IPS DF 6.9 (cell line): ENCODE data around the gene VEGFB.

Experiments used
- DNase-seq: peaks from one replicate; pipeline ENCODE4 v3.0.0-alpha.2; 2013; ENCODE audit warnings: low read depth, low spot score
- H3K27ac ChIP-seq: one replicate; pipeline ENCODE4 v1.5.1; 2013; ENCODE audit warnings: low read length, control low read depth
- H3K27me3 ChIP-seq: 2 replicates; pipeline ENCODE4 v1.6.1; 2013; ENCODE audit warnings: mild to moderate bottlenecking, low read length; ENCODE audit not compliant: control insufficient read depth, insufficient read depth
- H3K36me3 ChIP-seq: 2 replicates; pipeline ENCODE4 v1.6.1; 2013; ENCODE audit warnings: low read length; ENCODE audit not compliant: control insufficient read depth, insufficient read depth
- H3K4me1 ChIP-seq: 2 replicates; pipeline ENCODE4 v1.6.1; 2013; ENCODE audit warnings: low read length; ENCODE audit not compliant: control insufficient read depth, insufficient read depth
- H3K4me3 ChIP-seq: 2 replicates; pipeline ENCODE4 v1.5.1; 2013; ENCODE audit warnings: mild to moderate bottlenecking, low read length
- H3K9me3 ChIP-seq: 2 replicates; pipeline ENCODE4 v1.6.1; 2013; ENCODE audit warnings: low read length, inconsistent platforms; ENCODE audit not compliant: control insufficient read depth, insufficient read depth
- WGBS: extraction: QIAGEN DNeasy Blood & Tissue Kit; methylation state at CpG from one replicate; pipeline ENCODE4 v1.1.7; 2013; ENCODE audit warnings: mixed read lengths, missing lambda C conversion rate; ENCODE audit not compliant: insufficient read length, insufficient coverage; 5-methylcytosine and 5-hydroxymethylcytosine counted together

The VEGFB gene

GRCh38 chr11:64232182-64232966, 2.0 kb upstream of the VEGFB start:
- Histone ChIP-seq H3K4me1 (peaks cover 2% of the 10 kb centered on the region; the same call in 1 of the 2 replicates), H3K27ac (no peak overlapping the region), H3K27me3 (no peaks in the 10 kb centered on the region), H3K9me3 (no peaks in the 10 kb centered on the region), H3K36me3 (0 out of 2 replicates have a peak, but pooled peaks cover 1% of the 10 kb centered on the region), H3K4me3 (no peak overlapping the region)
- WGBS = no CpG with 5 or more reads among the region's 15 CpGs
- no peak for DNase-seq

- no CpG with 5 or more reads among the region's 8 CpGs for WGBS
- peaks cover 2% of the 10 kb centered on the region; the same call in 1 of the 2 replicates for H3K4me1 ChIP-seq
- 0 out of 2 replicates have a peak, but pooled peaks cover 3% of the 10 kb centered on the region for H3K36me3 ChIP-seq
- H3K4me3 ChIP-seq = no peak overlapping the region
- no peaks in the 10 kb centered on the region for H3K9me3 ChIP-seq
- no peaks in the 10 kb centered on the region for H3K27me3 ChIP-seq
- no peak overlapping the region for H3K27ac ChIP-seq
- no peak for DNase-seq
Observed at GRCh38 chr11:64232967-64233315, 1.4 kb upstream of the VEGFB start.

- Histone ChIP-seq H3K4me1 (peaks cover 2% of the 10 kb centered on the region; the same call in 1 of the 2 replicates), H3K4me3 (peak overlapping the region; percentile 48; the same call in 1 of the 2 replicates), H3K27me3 (no peaks in the 10 kb centered on the region), H3K9me3 (no peaks in the 10 kb centered on the region), H3K36me3 (peaks cover 7% of the 10 kb centered on the region; the same call in 1 of the 2 replicates), H3K27ac (no peak overlapping the region)
- no peak for DNase-seq
- WGBS = no CpG with 5 or more reads among the region's 80 CpGs
Observed at GRCh38 chr11:64234647-64235379, 429 bp downstream of the VEGFB start.

GRCh38 chr11:64235437-64236161, 1.2 kb downstream of the VEGFB start:
- H3K4me3 ChIP-seq = peak overlapping the region; percentile 48; the same call in 1 of the 2 replicates
- H3K27ac ChIP-seq = no peak overlapping the region
- peaks cover 7% of the 10 kb centered on the region; the same call in 1 of the 2 replicates for H3K36me3 ChIP-seq
- H3K4me1 ChIP-seq = peaks cover 4% of the 10 kb centered on the region; the same call in 1 of the 2 replicates
- no peaks in the 10 kb centered on the region for H3K27me3 ChIP-seq
- no peaks in the 10 kb centered on the region for H3K9me3 ChIP-seq
- no peak for DNase-seq
- WGBS = no CpG with 5 or more reads among the region's 12 CpGs

GRCh38 chr11:64237484-64237951, 3.1 kb downstream of the VEGFB start:
- Histone ChIP-seq H3K27ac (no peak overlapping the region), H3K36me3 (peaks cover 7% of the 10 kb centered on the region; the same call in 1 of the 2 replicates), H3K27me3 (no peaks in the 10 kb centered on the region), H3K9me3 (no peaks in the 10 kb centered on the region), H3K4me1 (peaks cover 4% of the 10 kb centered on the region; the same call in 1 of the 2 replicates), H3K4me3 (no peak overlapping the region)
- no peak for DNase-seq
- WGBS = no CpG with 5 or more reads among the region's 12 CpGs

- H3K9me3 ChIP-seq = no peaks in the 10 kb centered on the region
- H3K27ac ChIP-seq = no peak overlapping the region
- no CpG with 5 or more reads among the region's 9 CpGs for WGBS
- DNase-seq = no peak
- peaks cover 4% of the 10 kb centered on the region for H3K4me1 ChIP-seq
- no peak overlapping the region for H3K4me3 ChIP-seq
- H3K27me3 ChIP-seq = no peaks in the 10 kb centered on the region
- H3K36me3 ChIP-seq = peaks cover 7% of the 10 kb centered on the region; the same call in 1 of the 2 replicates
Observed at GRCh38 chr11:64238076-64238475, 3.7 kb downstream of the VEGFB start.

GRCh38 chr11:64238999-64239398, 4.6 kb downstream of the VEGFB start:
- no peak overlapping the region for H3K27ac ChIP-seq
- no peak overlapping the region for H3K4me3 ChIP-seq
- DNase-seq = no peak
- WGBS = no CpG with 5 or more reads among the region's 5 CpGs
- H3K9me3 ChIP-seq = no peaks in the 10 kb centered on the region
- H3K36me3 ChIP-seq = peaks cover 14% of the 10 kb centered on the region; the same call in 1 of the 2 replicates
- H3K4me1 ChIP-seq = peaks cover 2% of the 10 kb centered on the region
- H3K27me3 ChIP-seq = no peaks in the 10 kb centered on the region

- peaks cover 2% of the 10 kb centered on the region for H3K4me1 ChIP-seq
- DNase-seq = no peak
- H3K4me3 ChIP-seq = peak overlapping the region; percentile 73; the same call in 1 of the 2 replicates
- WGBS = no CpG with 5 or more reads among the region's 11 CpGs
- H3K36me3 ChIP-seq = peaks cover 16% of the 10 kb centered on the region; the same call in 1 of the 2 replicates
- H3K9me3 ChIP-seq = no peaks in the 10 kb centered on the region
- H3K27me3 ChIP-seq = no peaks in the 10 kb centered on the region
- no peak overlapping the region for H3K27ac ChIP-seq
Observed at GRCh38 chr11:64239662-64240434, 5.5 kb downstream of the VEGFB start.

GRCh38 chr11:64240435-64241240, 6.3 kb downstream of the VEGFB start, which contains the start of gene FKBP2:
Gene FKBP2, plus strand, starts transcription at chr11:64241095. Its CDS starts 1,293 bp downstream, at chr11:64242388.
- no CpG with 5 or more reads among the region's 58 CpGs for WGBS
- Histone ChIP-seq H3K4me1 (peaks cover 5% of the 10 kb centered on the region), H3K27ac (no peak within 1 kb of the TSS), H3K36me3 (peaks cover 18% of the 10 kb centered on the region; the same call in 1 of the 2 replicates), H3K4me3 (peak within 1 kb of the TSS; percentile 73), H3K9me3 (no peaks in the 10 kb centered on the region), H3K27me3 (no peaks in the 10 kb centered on the region)
- DNase-seq = no peak
